Heart right ventricle (tissue), 16 donors: ENCODE data around the gene KLHL24. TPM values are rescaled to one million over a fixed set of nuclear protein-coding genes. Genes with fewer than 3 reads are reported as not detected.
"Not testable (repeated sequence)": the region's sequence is repeated elsewhere in the genome, so short reads cannot be mapped to it uniquely, and the experiment has no call there.

ENCODE experiments used
- ATAC-seq, 8 donors: fragments of 200-7000 bp; cut with Tn5 transposase; one replicate each; pipeline ENCODE4 v1.9.1; 2020; ENCODE audit warnings: mild to moderate bottlenecking in 8 of 8, moderate library complexity in 8 of 8, moderate number of reproducible peaks in 1 of 8
- DNase-seq, 2 donors: peaks; one replicate each; pipeline ENCODE4 v3.0.0-alpha.2; 2020
- H3K27ac ChIP-seq, 10 donors: fragments of 200-600 bp; sonication (generic) in 2 of 10; one replicate each; pipeline versions ENCODE4 v1.5.0 to v1.8.0; 2020 to 2022; ENCODE audit warnings: mild to moderate bottlenecking in 3 of 10
- H3K27me3 ChIP-seq, 7 donors: fragments of 200-600 bp; one replicate each; pipeline ENCODE4 v1.8.0; 2021 to 2022; ENCODE audit warnings: mild to moderate bottlenecking in 2 of 7
- H3K36me3 ChIP-seq, 9 donors: fragments of 200-600 bp; sonication (generic) in 1 of 9; one replicate each; pipeline versions ENCODE4 v1.5.0 to v1.8.0; 2020 to 2022; ENCODE audit warnings: mild to moderate bottlenecking in 2 of 9
- H3K4me1 ChIP-seq, 9 donors: fragments of 200-600 bp; sonication (generic) in 1 of 9; one replicate each; pipeline versions ENCODE4 v1.5.0 to v1.8.0; 2020 to 2022; ENCODE audit warnings: mild to moderate bottlenecking in 4 of 9
- H3K4me3 ChIP-seq, 10 donors: fragments of 200-600 bp; sonication (generic) in 2 of 10; one replicate each; pipeline versions ENCODE4 v1.5.0 to v1.8.0; 2020 to 2022; ENCODE audit warnings: mild to moderate bottlenecking in 7 of 10, moderate library complexity in 2 of 10
- H3K9me3 ChIP-seq, 11 donors: fragments of 200-600 bp in 10 of 11; sonication (generic) in 2 of 11; one replicate each; pipeline versions ENCODE4 v1.5.0 to v1.8.0; 2013 to 2022; ENCODE audit warnings: mild to moderate bottlenecking in 2 of 11, control low read depth in 1 of 11, moderate library complexity in 1 of 11
- CTCF ChIP-seq, 9 donors: fragments of 200-600 bp; sonication (generic) in 2 of 9; IDR thresholded peaks; one replicate each; pipeline versions ENCODE4 v1.5.0 to v1.8.0; 2021 to 2022; ENCODE audit warnings: antibody characterized with exemption in 9 of 9, mild to moderate bottlenecking in 5 of 9, moderate library complexity in 1 of 9
- WGBS, 2 donors: extraction: QIAGEN DNeasy Blood & Tissue Kit; methylation state at CpG; one replicate each; pipeline ENCODE4 v1.1.7; 2013; ENCODE audit warnings: inconsistent platforms in 1 of 2; 5-methylcytosine and 5-hydroxymethylcytosine counted together
- intact Hi-C, 10 donors: fragments of 100-400 bp; cut with DNase I; formaldehyde crosslinking; loops; one replicate each; pipeline versions ENCODE4 v1.11.1 to v1.14.2; 2022
- polyA plus RNA-seq, 2 donors: library from polyadenylated mRNA; stranded (reverse); fragments of 200-250 nt; gene quantifications; one replicate each; pipeline ENCODE4 v1.2.3, GENCODE V29; 2013
- total RNA-seq, 10 donors: library from RNA; stranded (reverse); fragmentation: NEBNext Ultra II Directional in 3 of 10; extraction: Animal tissue kit (Norgen Biotek cat#: 25700) in 3 of 10; gene quantifications; one replicate each; pipeline versions ENCODE4 v1.2.1 to v1.2.4, GENCODE V29; 2021 to 2023
- donor health status: Arrhythmogenic right ventricular cardiomyopathy.
- donor health status: ischemic (EF 13 %, LVEDD 7.1; RV severe dilation, severe dysfunction).
- donor health status: healthy with polysubstance abuse.
- donor health status: DM: no; HTN: yes; CAD: no.
- donor health status: DM: no; HTN: no; CAD: no.
- donor health status: ischemic (EF 25% LVEDD 6.9; RV normal size, moderate dysfunction).
- donor health status: ischemic (EF 25% LVEDD 5.7; RV mildly dilated, moderate dysfunction).
- donor health status: healthy.
- donor health status: DM: yes; HTN: yes; CAD: no.
- donor health status: Ischemic cardiomyopathy.
- donor health status: ischemic (EF 35%, LVEDD 5.7; RV mildly dilated, moderate dysfunction).
- donor health status: nonischemic (EF 11% LVEDD 7.7; RV severe dilation, severe dysfunction).
- donor health status: DM: yes; HTN: yes; CAD: no.
- donor health status: PGD.
- donor health status: ischemic (EF 29% LVEDD 5.4; RV normal size, mild dysfunction).
- donor health status: nonischemic (EF 23%, LVEDD 6.1; RV moderate dilation, normal function).

KLHL24 gene
- total and polyA plus RNA-seq, 12 donors = 7.6 to 305 (median 233) TPM

GRCh38 chr3:183636221-183637105, 1.0 kb downstream of the KLHL24 start:
- peaks cover 11 to 52% (median 39%) of the 10 kb centered on the region in 9 donors for H3K4me1 ChIP-seq
- H3K27ac ChIP-seq = peak overlapping the region; percentile 92 to 100 (median 98)
- H3K4me3 ChIP-seq = peak overlapping the region; percentile 71 to 100 (median 97)
- no peaks in the 10 kb centered on the region for H3K9me3 ChIP-seq
- WGBS, 2 donors = 0% methylated on average over 84 of the region's 84 CpGs
- no peaks in the 10 kb centered on the region for H3K27me3 ChIP-seq
- DNase-seq = peak; percentile 92 to 97
- no peak for TF ChIP-seq CTCF (IDR thresholded peaks at IDR 0.05)
- intact Hi-C loops = loop anchor here in 3 of 10 donors (2.0 to 5.0 kb wide), 4 partner anchors 54 to 134 kb away; partner anchors contain the start of gene YEATS2 (in 1 of the 3)
- peak; percentile 88 to 93 (median 91) for ATAC-seq
- H3K36me3 ChIP-seq = peaks cover 0 to 8% (median 0%) of the 10 kb centered on the region in 9 donors

- ATAC-seq (no peak), DNase-seq (no peak)
- Histone ChIP-seq H3K4me3 (peak overlapping the region; percentile 71 to 100 (median 97)), H3K36me3 (peaks cover 0 to 8% (median 0%) of the 10 kb centered on the region in 9 donors), H3K27ac (peak overlapping the region; percentile 92 to 100 (median 98)), H3K4me1 (peaks cover 11 to 59% (median 40%) of the 10 kb centered on the region in 9 donors), H3K9me3 (no peaks in the 10 kb centered on the region), H3K27me3 (no peaks in the 10 kb centered on the region)
- intact Hi-C loops = loop anchor here in 3 of 10 donors (2.0 to 5.0 kb wide), 4 partner anchors 55 to 135 kb away; partner anchors contain the start of gene YEATS2 (in 1 of the 3)
- 20 to 25% methylated on average over 6 of the region's 6 CpGs for WGBS, 2 donors
- no peak for TF ChIP-seq CTCF (IDR thresholded peaks at IDR 0.05)
These were observed 1.7 kb downstream of the KLHL24 start for GRCh38 chr3:183637106-183637486.

GRCh38 chr3:183637633-183638032, 2.2 kb downstream of the KLHL24 start:
- 58 to 70% methylated on average over 14 of the region's 14 CpGs for WGBS, 2 donors
- Histone ChIP-seq H3K27ac (peak overlapping the region; percentile 92 to 100 (median 98)), H3K4me1 (peaks cover 11 to 64% (median 46%) of the 10 kb centered on the region in 9 donors), H3K4me3 (peak overlapping the region in 8 of 10 donors; percentile 71 to 100 (median 97))
- not testable (repeated sequence) for ATAC-seq, DNase-seq, H3K9me3 ChIP-seq, H3K27me3 ChIP-seq, H3K36me3 ChIP-seq
- intact Hi-C loops = loop anchor here in 3 of 10 donors (2.0 to 5.0 kb wide), 4 partner anchors 55 to 135 kb away; partner anchors contain the start of gene YEATS2 (in 1 of the 3)

GRCh38 chr3:183638101-183638852, 2.9 kb downstream of the KLHL24 start:
- 28 to 40% methylated on average over 6 of the region's 6 CpGs for WGBS, 2 donors
- Histone ChIP-seq H3K9me3 (no peaks in the 10 kb centered on the region), H3K4me1 (peaks cover 11 to 71% (median 51%) of the 10 kb centered on the region in 9 donors), H3K36me3 (peaks cover 0 to 12% (median 0%) of the 10 kb centered on the region in 9 donors), H3K4me3 (peak overlapping the region in 7 of 10 donors; percentile 71 to 100 (median 97)), H3K27ac (peak overlapping the region; percentile 17 to 100 (median 98)), H3K27me3 (no peaks in the 10 kb centered on the region)
- ATAC-seq (no peak), DNase-seq (no peak)
- TF ChIP-seq CTCF (IDR thresholded peaks at IDR 0.05) = no peak
- intact Hi-C loops = loop anchor here in 3 of 10 donors (5.0 kb wide), 3 partner anchors 56 to 136 kb away; partner anchors contain the start of gene YEATS2 (in 1 of the 3)

- H3K4me3 ChIP-seq, DNase-seq, H3K27me3 ChIP-seq, H3K9me3 ChIP-seq, ATAC-seq: not testable (repeated sequence)
- Histone ChIP-seq H3K36me3 (peaks cover 0 to 36% (median 0%) of the 10 kb centered on the region in 9 donors), H3K4me1 (peaks cover 14 to 87% (median 66%) of the 10 kb centered on the region in 9 donors), H3K27ac (peak overlapping the region in 7 of 10 donors; percentile 39 to 99 (median 73))
- WGBS, 2 donors = 90 to 94% methylated on average over 11 of the region's 11 CpGs
- intact Hi-C loops = loop anchor here in 1 of 10 donors (1.0 kb wide), 1 partner anchor 59 kb away; no protein-coding TSS in a partner anchor
These were observed 5.2 kb downstream of the KLHL24 start for GRCh38 chr3:183640635-183641034.
